GM19463 (cell line): Measurements from ENCODE around the gene PGPEP1.
"Not testable (repeated sequence)": the region's sequence is repeated elsewhere in the genome, so short reads cannot be mapped to it uniquely, and the experiment has no call there.

Source experiments
- ATAC-seq: cut with Tn5 transposase; IDR thresholded peaks from one replicate; pipeline ENCODE4 v1.9.1; 2021; ENCODE audit warnings: mild to moderate bottlenecking, moderate library complexity; ENCODE audit not compliant: unreplicated experiment

PGPEP1 gene

DNA sequence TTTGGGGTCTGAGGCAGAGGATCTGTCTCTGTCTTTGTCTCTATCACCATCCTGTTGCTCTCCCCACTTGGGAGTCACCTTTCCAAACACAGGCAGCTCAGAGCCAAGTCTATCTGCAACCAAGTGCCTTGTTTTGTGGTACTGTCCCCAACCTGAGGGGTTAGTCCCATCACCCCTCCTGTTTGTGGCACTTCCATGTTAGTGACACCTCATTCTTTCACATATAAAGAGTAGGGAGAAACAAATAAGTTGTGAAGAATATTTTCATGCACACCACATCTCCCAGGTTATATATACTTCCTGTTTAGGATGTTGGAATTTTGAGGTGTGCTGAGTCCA lies 49.3 kb downstream of the PGPEP1 start:
- ATAC-seq, result no peak

DNA sequence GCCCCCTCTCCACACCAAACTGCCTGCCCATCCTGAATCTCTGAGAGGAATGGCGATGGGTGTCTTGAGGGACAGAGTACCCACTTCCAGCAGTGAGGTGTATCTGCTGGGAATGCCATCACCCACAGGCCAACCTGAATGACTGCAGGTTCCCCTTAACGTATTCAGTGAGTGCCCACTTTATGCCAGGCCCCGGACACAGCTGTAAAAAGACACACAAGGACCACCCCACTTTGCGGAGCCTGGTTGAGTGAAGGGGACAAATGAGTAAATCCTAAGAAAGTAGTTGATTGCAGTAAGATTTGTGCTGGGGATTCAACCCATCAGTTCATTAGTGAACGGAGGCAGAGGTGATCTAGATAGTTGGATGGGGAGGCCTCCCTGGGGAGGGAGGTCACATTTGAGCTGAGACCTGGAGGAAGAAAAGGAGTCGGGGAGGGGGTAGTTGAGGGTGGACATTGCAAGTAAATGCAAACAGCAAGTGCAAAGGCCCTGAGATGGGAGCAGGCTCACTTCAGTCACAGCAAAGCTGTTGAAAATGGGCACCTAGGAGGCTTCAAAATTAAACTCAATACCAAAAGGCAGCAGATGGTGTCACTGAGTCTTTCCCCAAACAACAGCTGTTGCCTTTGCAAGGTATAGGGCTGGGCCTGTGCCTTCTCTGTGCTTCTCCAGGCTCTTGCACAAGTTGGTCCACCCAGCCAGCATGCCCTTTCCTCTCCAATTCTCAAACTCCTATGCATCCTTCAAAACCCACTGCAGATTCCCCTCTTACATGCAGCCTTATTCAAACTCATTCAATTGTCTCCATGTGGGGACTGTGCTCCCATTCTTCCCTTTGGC lies 49.9 kb downstream of the PGPEP1 start:
- ATAC-seq, result no peak

DNA sequence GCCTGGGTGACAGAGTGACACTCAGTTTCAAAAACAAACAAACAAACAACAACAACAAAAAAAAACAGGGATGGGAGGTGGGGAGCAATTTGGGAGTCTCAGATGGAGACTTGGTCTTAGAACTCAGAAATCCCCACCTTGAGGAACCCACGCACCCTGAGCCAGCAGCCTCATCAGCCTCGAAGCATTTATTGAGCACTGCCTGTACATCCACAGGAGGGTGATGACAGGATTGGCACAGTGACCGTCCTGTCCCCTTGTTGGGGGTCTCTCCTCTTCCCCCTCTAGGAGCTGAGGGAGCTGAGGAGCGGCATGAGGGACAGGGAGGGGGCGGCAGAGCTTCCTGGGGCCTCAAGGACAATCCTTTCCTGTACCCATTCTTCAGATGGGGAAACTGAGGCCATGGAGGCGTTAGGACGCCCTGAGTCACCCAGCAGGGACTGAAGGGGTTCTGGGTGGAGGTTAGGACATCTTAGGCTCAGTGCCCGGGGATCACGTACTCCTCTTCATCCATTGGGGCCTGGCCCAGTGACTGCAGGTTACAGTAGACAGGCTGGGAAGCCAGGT lies 51.2 kb downstream of the PGPEP1 start:
- no peak for ATAC-seq

DNA sequence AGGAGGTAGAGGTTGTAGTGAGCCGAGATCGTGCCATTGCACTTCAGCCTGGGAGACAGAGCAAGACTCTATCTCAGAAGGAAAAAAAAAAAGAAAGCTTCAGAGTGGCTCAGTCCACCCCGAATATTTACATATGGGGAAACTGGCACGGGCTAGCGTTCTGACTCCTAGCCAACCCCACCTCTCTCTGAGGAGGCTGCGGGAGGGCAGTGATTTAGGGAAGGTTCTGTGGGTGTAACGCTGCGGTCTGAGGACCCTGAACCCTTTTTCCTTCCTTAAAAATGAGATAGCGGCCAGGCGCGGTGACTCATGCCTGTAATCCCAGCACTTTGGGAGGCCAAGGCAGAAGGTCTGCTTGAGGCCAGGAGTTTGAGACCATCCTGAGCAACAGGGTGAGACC lies 52.0 kb downstream of the PGPEP1 start:
- ATAC-seq, result no peak

DNA sequence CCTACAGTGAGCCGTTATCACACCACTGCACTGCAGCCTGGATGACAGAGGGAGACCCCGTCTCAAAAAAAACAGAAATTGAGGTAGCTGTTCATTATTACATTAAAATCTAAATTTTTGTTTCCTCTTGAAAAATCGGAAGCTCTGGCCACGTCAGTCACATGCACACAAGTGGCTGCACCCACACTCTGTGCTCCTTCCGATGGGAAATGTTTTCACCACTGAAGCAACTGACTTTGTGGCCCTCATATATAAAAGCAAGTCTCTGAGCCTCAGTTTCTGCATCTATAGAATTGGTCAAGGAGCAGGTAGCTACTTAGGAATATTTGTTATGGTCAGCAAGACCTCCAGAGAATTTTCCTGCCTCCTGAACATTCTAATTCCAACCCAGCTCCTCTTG lies 52.5 kb downstream of the PGPEP1 start:
- no peak for ATAC-seq

DNA sequence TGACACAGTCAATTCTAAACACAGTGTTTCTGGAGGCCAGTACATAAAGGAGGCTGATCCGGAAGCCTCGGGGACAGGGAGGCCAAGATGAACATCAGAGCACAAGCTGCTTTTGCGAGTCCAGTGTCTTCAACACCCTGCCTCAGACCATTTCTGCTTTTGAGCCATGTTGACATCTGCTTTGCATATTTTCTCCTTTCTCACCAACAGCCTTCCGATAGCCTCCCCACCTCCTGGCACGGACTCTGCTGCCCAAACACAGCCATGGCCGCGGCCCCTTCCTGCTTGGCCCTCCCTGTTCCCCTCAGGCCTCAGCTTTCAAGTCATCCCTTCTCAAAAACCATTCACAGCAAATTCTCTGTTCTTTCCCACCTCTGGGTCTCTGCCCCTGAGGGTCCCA lies 53.4 kb downstream of the PGPEP1 start:
- ATAC-seq, result no peak

DNA sequence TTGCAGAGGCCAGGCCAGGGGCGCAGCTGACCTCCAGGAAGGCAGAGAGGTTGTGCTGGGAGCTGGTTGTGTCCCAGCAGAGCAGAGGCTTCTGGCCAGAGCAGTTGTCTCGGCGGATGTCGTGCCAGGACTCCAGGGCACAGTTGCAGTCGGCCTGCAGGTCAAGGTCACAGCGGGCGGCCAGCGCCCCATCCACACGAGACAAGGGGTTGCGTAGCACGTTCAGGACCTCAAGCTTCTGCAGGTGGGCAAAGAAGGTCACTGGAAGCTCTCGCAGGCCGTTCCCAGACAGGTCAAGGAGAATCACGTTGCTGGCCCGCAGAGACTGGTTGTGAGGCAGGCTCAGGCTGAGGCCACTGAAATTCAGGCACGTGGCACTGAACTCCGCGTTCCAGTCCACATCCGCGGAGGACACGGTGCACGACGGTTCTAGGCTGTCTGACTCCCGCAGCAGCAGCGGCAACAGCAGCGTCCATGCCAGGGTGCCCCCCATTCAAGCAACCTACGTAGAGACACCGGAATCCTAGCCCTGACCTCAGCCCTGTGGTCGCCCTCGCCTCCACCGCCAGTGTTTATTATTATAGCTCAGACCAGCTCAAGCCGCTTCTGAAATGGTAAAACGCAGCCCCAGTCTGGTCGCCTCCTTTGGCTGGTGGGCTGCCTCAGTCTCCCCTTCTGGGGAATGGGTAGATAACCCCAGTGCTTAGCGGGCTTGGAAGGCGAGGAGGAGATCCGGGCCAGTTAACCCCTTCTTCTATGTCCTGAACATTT lies 56.3 kb downstream of the PGPEP1 start:
- no peak for ATAC-seq

DNA sequence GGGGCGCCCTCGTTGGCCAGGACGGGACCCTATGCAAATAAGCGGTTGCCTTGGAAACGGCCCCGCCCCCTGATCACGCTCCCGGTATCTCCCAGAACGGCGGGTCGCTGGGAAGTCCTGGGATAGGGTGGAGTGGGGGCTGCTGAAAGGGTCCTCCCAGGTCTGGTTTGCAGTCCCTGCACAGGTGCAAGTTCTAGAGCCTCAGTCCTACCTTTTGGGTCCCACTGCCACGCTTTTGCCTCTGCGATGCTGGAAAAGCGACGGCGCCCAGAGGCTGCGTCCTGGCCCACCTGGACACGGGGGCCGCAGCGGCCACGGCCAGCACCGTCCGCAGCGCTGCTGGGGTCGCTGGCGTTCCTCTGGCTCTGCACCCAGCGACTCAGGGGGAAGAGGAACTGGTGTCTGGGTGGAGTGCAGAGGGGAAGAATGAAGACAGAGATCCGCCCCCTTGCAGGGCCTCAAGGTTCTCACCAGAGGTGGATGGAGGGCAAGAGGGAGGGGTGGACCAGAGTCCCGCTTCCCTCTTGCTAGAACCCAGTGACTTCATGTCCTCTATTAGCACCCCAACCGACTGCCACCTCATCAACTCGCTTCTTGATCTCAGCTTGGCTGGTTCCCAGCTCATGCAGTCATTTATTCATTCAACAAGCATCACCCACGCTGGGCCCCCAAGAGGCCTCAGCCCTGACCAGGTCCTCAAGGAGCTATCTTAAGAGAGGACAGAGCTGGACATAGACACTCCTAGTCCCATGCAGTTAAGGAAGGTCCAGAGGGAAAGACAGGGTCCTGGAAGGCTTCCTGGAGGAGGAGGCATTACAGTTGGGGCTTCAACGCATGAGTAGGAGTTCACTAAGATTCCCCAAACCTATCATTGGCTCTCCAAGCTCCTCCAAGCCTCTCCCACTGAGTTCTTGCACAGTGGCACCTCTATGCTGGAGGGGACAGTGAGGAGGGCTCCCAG lies 57.1 kb downstream of the PGPEP1 start, which contains the start of gene LRRC25:
Gene LRRC25 (minus strand): TSS at position 381 of the 961 bp plus-strand sequence. CDS start 659 bp downstream, outside the sequence.
- ATAC-seq, result no peak

DNA sequence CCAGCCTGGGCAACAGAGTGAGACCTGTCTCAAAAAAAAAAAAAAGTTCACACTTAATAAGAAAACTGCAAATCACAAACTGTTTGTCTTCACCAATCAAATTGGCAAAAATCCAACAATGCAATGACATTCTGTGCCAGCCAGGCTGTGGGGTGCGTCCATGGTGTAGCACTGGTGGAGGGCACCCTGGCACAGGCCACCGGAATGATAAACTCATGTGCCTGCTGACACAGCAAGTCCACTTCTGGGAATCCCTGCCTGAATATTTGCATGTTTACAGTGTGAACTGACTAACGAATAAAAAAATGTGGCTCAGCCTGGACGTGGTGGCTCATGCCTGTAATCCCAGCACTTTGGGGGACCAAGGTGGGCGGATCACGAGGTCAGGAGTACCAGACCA lies 58.6 kb downstream of the PGPEP1 start:
- no peak for ATAC-seq

DNA sequence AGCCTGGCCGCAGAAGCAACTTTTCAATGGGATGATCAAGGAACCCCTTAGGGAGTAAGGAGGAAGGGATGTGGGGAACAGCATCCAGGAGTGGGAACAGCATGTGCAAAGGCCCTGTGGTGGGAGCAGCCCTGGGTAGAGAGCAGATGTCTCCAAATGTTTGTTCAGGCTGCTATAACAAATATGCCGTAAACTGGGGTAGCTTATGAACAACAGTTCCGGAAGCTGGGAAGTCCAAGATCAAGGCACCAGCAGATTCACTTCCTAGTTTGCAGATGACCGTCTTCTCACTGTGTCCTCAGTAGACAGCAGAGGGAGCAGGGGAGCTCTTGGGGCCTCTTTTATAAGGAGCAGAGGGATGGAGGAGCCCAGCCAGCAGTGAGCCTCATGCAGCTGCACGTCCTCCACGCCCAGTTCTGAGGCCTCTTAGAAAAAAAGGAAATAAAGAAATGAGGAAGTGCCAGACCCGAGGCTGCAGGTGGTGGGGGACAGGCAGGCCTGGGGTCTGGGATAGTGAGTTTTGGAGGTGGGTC lies 61.2 kb downstream of the PGPEP1 start:
- no peak for ATAC-seq

DNA sequence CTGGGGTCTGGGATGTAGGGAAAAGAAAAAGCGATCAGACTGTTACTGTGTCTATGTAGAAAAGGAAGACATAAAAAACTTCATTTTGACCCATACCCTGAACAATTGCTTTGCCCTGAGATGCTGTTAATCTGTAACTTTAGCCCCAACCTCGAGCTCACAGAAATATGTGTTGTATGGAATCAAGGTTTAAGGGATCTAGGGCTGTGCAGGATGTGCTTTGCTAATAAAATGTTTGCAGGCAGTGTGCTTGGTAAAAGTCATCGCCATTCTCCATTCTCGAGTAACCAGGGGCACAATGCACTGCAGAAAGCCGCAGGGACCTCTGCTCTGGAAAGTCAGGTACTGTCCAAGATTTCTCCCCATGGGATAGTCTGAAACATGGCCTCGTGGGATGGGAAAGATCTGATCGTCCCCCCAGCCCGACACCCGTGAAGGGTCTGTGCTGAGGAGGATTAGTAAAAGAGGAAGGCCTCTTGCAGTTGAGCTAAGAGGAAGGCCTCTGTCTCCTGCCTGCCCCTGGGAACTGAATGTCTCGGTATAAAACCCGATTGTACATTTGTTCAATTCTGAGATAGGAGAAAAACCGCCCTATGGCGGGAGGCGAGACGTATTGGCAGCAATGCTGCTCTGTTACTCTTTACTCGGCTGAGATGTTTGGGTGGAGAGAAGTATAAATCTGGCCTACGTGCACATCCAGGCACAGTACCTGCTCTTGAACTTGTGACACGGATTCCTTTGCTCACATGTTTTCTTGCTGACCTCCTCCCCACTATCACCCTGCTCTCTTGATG lies 62.3 kb downstream of the PGPEP1 start:
- ATAC-seq, result not testable (repeated sequence)

DNA sequence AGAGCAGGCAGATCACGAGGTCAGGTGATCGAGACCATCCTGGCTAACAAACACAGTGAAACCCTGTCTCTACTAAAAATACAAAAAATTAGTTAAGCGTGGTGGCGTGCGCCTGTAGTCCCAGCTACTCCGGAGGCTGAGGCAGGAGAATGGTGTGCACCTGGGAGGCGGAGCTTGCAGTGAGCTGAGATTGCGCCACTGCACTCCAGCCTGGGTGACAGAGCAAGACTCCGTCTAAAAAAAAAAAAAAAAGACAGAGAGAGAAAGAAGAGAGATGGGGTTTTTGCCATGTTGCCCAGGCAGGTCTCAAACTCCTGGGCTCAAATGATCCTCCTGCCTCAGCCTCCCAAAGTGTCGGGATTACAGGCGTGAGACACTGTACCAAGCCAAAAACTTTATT lies 65.4 kb downstream of the PGPEP1 start:
- not testable (repeated sequence) for ATAC-seq

DNA sequence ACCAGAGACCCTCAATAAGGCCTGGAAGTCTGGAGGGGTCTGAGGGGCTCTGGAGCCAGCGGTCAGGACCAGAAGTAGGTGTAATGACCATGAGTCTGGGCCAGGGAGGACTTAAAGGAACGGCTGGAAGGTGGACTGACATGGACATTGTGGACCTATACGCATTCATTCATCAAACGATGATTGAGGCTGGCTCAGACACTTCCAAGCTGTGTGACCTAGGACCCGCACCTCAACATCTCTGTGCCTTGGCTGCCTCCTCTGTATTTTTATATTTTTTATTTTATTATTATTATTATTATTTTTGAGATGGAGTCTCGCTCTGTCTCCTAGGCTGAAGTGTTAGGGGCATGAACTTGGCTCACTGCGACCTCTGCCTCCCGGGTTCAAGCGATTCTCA lies 66.4 kb downstream of the PGPEP1 start:
- ATAC-seq, result no peak

DNA sequence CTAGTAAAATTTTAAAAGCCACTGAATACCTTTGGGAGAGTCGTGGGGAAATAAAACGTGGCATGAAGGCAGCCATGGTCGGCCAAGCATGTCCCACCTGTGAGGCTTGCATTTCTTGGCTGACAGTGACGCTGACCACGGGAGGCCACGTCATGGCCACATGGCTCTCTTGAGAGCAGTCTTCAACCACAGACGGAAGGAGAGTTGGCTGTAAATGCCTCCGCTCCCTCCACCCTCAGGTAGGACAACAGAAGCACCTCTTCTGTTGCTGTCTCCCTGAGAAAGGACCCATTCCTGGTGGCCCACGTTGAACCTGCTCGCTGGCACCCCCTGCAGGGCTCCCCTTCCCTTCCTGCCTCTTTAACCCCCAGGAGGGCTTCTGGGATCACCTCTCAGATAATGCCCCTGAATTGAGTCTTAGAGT lies 67.7 kb downstream of the PGPEP1 start:
- no peak for ATAC-seq

DNA sequence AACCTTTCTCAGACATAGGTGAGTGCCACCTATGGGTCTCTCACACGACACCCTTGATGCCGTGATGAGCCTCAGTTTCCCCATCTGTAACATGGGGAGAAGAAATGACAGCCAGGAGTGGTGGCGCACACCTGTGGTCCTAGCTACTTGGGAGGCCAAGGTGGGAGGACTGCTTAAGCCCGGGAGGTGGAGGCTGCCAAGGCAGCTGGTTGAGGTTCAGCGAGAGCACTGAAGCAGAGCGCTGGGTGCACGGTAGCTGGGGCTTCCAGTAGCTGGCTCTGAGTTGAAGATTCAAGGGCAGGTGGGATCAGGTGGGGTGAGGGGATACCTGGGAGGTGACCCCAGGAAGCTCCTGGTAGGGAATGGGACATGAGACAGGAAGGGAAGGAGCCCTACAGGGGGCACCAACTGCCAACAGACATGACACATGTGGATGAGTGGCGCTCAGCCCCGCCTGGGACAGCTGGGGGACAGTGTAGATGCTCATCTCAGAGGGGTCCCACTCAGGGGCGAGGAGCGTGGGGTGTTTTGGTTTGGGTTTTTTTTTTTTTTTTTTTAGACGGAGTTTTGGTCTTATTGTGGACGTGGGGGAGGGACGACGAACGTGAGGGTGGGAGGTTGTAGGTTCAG lies 72.3 kb downstream of the PGPEP1 start:
- no peak for ATAC-seq

DNA sequence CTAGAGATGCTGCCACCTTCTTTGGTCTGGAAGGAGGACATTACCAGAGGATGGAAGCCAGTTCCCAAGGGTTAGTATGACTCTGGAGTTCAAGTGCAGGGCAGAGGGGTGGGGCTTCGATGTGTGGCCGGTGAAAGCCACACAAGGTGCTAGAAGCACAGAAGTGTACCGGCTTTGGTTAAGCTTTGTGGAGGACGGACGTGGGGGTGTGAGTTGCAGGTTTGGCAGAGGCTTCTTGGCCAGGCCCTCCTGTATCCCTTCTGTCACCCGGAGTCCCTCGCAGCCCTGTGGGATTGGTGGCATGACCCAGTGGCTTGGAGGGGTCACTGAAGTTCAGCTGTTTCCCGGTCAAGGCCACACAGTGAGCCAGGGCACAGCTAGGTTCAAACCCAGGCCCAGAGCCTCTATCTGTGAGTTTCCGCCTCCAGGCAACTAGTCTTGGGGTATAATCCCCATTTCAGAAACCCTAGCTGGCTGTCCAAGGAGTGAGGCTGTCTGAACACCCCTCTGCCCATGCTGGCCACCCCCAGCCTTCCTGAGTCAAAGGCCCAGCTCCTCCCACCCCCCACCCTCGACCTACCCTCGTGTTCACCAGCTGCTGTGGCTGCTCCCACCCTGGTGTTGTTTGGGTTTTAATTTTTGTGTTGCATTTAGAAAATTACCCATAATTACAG lies 74.2 kb downstream of the PGPEP1 start:
- ATAC-seq, result no peak

DNA sequence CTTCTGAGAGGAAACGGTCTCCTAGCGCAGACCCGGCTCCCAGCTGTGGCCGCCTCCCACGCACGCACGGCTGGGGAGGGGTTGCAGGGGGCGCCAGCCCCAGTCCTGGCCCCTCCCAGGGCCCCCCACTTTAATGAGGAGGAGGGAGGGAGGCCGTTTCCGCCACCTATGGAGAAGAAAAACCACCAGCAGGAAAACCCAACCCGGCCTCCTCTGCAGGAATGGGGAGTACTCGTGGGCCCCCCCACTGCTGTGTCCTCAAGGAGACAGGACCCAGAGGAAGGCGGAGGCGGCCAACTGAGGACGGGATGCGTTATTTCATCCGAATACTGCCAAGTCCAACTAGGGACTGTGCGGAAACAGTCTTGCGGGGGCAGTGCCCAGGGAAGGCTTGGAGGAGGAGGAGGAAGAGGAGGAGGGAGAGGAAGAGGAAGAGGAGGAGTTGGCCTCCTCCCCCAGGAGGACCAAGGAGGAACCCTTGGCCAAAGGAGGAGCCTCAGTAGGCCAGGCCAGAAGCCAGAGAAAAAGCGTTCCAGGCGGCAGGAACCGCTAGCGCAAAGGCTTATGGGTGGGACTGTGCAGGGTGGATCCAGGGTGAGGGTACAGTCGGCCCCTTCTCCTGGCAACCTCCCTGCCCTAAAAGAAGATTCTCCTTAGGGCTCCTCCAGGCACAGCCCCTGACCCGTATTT lies 74.9 kb downstream of the PGPEP1 start:
- no peak for ATAC-seq

DNA sequence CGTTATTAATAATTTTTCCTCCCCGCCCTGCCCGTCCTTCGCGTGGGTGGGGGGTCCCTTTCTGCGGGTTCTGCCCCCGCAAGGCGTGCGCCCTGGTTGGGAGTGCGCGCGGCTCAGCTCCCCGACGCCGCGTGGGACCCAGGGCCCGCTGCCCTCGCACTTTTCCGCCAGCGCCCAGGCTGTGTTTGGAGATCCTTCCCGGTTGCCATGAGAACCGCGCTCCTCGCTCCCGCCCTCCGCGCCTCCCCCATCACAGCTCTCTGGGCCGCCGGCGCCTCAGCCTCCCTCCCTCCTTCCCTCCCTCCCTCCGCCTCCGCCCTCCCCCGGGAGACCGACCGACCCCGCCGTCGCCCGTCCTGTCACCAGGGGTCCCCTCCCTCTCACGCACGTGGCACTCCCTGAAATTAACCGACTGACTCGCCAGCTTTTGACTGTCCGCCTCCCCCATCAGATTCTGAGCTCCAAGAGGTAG lies 76.4 kb downstream of the PGPEP1 start:
- ATAC-seq, result no peak
